COLO829 (cell line): ENCODE results near the gene DUSP6.
"Not testable (repeated sequence)": the region's sequence is repeated elsewhere in the genome, so short reads cannot be mapped to it uniquely, and the experiment has no call there.

Experiments used
- DNase-seq: peaks from one replicate; pipeline ENCODE4 v3.0.0; 2012; ENCODE audit warnings: low spot score

DUSP6 gene

DNA sequence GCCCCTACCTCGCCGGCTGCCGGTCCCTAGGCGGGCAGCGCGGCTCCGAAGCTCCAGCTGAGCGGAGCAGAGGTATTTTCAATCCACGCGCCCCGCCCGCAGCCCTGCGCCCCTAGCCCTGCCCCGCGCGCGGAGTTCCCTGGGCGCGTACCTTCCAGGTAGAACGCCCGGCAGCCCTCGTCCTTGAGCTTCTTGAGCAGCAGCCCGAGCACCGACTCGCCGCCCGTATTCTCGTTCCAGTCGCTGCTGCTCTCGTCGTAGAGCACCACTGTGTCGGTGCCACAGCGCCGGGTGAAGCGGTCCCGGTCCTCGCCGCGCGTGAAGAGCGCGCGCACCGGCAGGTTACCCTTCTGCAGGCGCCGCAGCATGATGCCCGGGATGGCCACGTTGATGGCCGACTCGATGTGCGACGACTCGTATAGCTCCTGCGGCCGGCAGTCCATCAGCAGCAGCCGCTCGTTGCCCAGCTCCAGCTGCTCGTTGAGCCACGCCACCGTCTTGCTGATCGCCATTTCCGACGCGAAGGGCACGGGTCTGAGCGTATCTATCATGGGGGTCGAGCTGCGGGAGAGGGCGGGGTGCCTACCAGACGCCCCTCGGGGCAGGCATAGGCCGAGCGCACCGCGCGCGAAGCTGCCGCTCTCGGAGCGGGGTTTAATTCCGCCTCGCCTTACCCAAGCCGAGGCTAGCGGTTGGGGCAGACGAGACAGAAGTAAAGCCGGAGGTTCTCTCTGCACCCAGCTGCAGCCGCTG, 636 bp downstream of the DUSP6 start:
- no peak for DNase-seq

DNA sequence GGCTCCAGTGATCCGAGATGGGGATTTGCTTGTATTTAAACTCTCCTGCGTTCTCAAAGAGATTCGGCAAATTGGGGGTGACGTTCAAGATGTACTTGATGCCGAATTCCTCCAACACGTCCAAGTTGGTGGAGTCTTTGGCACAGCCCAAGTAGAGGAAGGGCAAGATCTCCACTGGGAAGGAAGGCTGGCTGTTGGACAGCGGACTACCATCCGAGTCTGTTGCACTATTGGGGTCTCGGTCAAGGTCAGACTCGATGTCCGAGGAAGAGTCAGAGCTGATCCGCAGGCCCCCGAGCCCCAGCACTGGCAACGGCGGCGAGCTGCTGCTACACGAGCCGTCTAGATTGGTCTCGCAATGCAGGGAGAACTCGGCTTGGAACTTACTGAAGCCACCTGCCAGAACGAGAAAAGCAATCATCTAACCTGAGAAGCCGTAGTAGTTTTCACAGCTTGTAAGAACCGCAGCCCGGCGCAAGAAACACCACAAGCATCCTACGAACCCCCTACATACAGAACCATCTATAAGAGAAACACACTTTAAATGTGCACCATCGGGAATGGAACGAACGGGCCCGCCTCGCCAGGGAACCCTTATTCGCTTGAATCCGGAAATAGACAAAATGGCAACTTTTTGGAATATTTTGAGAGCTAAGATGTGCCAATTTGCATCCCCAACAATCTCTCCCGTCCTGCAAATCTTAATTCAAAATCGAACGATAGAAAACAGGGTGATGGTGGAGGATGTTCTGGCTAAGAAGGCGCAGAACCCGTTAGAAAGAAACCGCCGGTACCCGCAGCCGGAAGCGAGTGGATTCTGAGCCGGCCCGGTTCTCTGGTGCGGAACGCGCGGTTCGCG, 1.4 kb downstream of the DUSP6 start:
- no peak for DNase-seq

DNA sequence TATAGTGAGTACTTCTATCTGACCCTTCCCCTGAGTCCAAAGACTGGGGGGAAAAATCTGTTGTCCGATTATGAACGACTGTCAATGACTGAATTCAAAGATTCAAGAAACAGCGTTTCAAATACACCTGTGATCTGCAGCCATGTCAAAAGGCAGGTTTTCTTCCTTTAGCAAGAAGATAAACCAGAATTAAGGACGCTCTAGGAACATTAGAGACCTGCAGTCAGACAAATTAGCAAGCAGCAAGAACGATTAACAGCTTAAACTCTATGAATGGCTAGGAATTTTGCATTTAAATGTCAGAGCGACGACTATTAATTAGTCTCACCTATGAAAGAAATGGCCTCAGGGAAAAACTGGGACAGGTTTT, 2.1 kb downstream of the DUSP6 start:
- no peak for DNase-seq

DNA sequence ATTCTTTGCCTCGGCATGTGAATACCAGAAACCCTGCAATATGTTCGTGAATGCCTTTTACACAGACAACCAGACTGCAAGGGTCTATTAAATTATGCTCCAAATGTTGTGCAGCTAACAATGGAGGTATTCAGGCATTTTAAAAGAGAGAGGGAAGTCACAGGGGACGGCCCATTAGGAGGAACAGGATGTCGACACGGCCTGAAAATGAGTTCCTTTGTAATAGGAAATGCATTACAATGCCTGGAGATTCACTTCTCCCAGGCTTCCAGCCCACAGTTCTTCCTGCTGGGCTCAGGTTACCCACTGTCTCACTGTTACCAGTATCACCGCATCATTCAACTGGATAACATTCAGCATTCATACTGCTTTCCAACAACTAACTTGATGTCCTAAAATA, 2.5 kb downstream of the DUSP6 start:
- DNase-seq, result peak; percentile 93

DNA sequence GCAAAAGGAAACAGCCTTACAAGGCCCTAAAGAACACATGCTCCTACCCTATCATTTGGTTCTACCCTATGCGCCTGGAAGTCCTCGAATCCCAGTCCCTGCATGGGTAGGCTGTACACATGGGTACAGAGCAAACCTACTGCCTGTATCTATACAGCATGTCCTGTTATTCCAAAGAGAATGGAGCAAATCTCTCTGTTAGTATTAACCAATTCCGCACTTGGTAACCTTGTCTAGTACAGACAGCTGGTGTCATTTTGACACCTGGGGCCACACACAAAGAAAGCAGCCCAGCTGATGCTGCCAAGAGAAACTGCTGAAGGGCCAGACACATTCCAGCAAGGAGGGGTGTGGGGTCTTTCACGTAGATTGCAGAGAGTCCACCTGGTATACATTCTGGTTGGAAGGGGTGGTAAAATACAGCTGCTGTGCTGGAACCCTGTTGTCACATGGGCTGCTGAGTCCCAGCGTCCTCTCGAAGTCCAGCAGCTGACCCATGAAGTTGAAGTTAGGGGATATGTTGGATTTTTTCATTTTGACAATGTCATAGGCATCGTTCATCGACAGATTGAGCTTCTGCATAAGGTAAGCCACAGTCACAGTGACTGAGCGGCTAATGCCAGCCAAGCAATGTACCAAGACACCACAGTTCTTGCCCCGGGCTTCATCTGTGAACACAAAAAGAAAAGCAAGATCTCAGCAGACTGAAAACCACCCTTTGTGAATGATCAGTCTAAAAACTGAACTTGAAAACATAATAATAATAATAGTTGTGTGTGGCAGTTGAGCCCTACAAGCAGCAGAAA, 3.2 kb downstream of the DUSP6 start:
- no peak for DNase-seq

DNA sequence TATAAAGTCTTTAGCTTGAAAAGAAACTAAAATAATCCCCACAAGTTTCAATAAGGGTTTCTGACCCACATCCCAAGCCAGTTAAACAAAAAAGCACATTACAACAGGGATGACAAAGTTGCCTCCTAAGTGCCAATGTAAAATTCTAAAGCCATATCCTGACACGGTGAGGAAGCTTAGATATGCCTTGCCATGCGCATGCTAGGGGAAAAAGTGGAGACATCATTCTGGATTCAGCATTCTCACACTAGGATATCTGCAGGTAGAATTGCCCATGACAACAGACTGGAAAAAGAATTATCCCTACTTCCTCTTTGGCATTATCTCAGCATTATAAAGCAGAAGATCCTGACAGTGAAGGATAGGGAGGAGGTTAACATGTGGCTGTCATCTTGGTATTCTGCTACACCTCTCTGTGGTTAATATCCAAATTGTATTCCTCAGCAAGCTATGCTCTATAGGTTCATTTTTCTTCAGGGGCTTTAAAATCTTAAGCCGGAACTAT, 4.9 kb downstream of the DUSP6 start:
- DNase-seq, result no peak

DNA sequence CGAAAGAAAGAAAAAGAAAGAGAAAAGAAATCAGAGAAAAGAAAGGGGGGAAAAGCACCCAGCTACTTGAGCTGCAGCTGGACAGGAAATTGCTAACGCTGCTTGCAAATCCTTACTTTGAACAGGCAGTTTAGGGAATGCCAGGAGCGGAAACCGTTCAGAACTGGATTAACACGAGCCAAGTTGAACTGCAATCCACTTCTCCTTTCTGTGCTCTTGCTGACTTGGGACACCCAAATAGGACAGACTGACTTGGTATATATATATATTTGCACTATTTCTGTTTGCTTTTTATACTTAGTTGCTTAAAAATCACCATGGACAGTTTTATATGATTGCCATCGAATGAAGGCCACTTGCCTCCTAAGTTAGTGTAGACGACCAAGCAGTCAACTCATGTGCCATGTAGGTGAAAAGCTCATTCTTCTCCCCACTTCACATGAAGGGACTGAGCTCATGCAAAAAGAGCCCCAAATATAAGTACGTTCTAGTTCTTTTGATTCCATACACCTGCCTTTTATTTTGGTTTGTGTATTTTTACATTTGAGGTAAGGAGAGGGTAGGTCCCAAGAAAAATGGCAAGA, 5.5 kb downstream of the DUSP6 start:
- no peak for DNase-seq

DNA sequence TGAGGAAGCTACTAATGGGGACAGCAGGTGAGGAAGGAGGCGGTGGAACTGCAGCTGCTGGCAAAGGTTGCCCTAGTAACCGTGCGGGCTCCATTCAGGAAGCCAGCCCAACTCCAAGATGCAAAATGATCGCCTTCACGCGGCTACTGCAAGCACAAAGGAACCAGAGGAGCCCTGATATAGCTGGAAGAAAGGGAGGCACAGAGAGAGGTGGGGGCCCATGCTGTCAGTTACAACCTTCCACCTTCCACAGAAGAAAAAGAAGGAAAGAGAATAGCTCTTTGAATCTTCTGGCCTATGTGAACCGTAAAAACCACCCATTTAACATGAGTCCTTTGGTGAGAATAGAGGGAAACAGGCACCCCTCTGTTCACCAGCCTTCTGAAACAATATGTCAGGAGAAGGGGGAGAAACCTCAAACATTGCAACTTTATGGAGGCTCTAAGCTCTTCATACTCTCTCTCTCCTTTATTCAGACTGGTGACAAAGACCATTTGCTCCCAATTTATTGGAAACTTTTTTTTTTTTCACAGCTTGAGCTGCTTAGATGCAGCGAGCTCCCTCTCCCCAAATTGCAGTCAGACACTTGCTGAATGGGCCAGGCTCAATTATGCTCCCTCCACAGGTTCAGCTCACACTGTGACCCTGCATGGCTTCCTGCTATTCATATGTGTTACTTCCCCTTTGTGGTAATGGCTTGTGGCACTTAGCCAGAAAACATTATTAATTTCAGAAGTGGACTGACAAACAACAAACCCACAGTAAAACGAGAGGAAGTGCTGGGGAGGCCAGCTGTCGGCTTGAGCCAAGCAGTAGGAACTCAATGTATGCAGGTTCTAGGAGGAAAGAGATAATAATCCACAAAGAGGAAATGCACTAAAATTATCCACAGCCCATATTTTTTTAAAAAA, 6.2 kb downstream of the DUSP6 start:
- peak; percentile 63 for DNase-seq

DNA sequence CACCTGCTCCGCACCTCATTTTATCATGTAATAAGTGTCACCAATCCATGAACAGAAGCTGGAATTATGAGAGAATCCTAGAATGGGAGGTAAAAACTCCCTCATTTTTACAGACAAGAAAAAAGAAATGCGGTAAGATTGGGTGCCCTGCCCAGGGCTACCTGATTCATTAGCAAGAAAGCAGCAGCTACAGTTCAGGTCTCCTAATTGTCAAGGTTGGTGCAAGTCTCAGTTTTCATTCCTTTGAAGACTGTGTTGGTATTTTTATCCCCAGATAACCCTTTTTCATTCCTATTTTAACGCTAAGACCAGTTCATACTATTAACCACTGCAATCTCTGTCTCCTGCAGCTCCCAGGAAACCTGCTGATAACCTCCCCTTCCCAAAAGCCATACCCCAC, 6.9 kb downstream of the DUSP6 start:
- DNase-seq, result no peak

DNA sequence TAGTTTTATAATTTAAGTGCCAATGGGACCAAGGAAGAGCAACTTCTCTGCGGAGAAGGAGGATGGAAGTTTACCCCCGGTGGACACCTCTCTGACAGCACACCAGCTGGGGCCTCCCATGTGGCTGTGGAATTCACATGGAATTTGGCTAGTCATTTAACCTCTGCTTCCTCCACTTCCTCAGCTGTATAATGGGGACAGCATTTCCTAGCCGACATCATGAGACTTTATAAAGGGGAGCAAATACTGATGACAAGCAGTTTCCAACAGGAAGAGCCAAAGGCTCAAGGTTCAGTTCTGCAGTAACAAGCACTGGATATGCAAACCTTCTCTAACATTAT, 7.5 kb downstream of the DUSP6 start:
- no peak for DNase-seq

DNA sequence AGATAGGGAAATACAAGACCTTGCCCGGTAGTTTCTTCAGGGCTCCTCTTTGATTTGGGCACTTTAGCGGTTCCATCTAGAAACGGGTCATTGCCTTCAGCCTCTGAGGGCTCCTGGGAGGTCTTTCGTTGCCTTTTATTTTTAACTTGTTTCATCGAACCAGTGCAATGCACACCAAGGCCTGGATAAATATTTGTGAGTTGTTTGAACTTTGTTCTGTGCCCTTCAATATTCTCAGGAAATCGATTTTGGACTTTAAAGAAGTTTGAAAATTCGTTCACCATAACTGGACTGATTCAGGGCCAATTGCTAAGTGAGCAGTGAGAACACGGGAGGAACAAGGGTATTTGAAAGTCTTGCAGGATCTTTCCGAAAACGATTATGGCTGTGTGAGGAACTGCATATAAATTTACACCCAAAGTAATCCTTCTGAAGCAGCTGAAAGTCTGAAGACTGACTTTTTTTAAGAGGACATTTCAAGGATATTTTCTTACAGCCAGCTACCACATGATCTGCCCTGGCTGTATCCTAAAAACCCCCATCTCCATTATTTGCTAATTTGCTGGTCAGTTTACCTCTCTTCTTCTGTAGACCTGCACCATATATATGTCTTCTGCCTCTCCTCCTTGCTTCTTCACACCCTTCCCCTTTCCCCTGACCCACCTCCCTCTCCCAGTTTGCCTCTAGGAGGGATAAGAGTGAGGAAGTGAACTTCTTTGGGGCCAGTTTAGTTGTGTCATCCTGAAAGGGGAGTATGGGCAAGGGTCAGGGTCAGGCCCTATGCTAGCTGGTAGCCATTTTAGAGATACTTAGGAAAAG, 8.0 kb downstream of the DUSP6 start:
- DNase-seq, result no peak

DNA sequence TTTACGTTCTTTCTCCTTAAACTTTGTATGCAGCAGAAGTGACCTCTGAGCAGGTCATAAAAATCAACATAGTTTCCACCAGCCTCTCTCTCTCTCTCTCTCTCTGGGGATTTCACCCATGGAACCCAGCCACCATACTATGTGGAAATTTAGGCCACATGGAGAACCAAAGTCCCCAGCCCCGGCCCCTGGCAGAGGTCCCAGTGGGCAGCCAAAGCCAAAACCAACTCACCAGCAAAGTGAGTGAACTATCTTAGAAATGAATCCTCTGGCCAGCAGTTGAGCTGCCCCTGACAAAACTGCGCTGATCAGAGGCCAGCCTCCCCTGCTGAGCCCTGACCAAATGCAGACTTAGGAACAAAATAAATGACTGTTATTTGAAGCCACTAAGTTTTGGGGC, 9.2 kb downstream of the DUSP6 start:
- DNase-seq, result no peak

DNA sequence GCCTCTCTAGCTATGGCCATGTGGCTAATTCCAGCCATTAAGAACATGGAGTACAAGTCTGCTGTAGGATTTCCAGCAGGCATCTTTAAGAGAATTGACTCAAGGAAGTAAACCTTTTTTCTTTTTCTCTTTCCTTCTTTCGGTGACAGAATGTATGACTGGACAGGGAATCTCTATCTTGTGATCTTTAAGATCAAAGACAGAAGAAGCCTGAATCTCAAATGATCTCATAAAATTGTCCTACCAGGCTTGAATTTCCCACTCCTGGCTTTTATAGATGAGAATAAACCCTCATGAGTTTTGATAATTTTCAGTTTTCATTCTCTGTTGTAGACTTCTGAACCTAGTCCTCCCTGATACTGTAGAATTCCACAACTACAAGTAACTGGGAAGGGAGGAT, 11.4 kb downstream of the DUSP6 start:
- DNase-seq, result no peak

DNA sequence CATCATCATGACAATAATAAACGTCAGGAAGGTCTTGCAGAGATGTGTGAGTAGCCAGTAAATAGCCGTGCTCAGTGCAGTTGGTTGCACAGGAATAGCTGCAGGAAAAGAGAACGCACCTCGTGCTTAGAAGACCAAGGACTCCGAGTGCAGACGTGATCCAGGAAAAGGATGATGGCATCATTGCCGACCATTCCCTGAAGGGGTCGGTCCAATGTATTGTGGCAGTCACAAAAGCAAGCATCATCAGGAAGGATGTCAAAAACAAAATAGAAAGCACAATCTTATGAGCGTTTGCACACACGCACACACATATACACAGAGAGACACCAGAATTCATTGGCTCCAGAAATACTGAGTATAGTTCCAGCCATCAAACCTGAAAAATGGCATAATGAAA, 12.8 kb downstream of the DUSP6 start:
- no peak for DNase-seq

DNA sequence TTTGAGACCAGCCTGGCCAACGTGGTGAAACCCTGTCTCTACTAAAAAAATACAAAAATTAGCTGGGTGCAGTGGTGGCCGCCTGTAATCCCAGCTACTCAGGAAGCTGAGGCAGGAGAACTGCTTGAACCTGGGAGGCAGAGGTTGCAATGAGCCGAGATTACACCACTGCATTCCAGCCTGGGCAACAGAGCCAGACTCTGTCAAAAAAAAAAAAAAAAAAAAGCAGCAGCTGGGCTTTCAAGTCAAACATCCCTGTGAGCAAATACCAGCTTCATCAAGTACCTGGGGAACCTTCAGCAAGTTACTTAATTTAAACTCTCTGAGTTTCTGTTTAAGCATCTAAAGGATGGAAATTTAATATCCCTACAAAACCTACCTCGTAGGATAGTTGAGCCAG, 15.2 kb downstream of the DUSP6 start:
- DNase-seq, result not testable (repeated sequence)

DNA sequence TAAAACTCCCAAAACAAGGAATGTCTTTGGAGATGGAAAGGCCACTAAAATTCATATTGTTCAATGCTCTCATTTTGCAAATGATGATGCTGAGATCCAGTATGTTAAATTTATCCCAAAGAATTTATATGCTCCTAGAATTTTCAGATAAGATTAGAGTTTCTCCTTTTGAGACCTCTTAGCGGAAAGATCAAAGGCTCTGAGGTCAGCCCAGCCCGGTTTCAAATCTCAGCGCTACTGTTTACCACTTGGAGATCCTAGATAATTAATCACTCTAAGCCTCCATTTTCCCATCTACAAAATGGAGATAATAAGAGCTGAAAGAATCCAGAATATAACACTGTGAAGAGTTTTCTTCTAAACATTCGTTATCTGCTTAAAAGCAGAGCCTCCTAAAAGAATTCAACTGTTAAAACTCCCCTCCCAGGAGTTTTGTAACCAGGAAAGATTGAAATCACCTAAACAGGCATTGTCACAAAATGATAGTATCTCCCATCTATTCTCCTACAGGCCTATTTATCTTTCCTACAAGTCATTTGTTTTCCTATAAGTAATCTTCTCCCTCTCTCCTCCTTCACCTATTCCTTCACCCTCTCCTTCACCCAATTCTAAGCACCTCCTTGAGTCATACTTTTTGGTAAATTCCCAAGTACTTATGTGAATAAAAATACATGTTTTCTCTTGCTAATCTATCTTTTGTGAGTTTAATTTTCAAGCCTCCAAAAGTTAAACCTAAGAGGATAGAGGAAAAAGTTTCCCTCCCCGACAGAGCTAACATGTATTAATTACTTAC, 16.7 kb downstream of the DUSP6 start:
- no peak for DNase-seq

DNA sequence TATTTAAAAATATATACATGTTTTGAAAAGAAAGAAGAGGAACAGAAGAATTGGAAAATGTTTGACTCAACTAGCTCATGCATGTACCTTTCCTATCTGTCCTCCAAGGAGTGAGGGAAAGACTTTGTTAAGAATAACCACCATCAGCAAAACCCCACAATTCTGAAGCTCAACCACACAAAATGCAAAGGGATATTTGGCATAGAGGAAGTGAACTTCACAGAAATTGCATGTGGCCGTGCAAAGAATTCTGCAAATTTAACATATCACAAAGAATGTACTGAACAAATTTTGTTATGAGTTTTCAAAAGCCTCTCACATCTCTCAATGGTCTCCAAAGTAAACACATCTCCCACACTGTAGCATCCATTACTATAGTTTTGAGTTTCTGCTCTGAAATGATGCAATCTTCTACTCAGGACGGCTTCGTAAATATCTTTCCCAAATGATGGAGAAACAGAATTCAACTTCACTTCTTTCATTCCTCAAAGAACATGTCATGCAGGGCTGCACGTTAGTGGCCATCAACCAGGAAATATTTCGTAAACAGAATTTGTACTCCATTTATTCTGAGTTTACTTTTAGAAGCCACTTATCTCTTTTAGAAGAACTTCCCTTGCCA, 17.6 kb downstream of the DUSP6 start:
- no peak for DNase-seq

DNA sequence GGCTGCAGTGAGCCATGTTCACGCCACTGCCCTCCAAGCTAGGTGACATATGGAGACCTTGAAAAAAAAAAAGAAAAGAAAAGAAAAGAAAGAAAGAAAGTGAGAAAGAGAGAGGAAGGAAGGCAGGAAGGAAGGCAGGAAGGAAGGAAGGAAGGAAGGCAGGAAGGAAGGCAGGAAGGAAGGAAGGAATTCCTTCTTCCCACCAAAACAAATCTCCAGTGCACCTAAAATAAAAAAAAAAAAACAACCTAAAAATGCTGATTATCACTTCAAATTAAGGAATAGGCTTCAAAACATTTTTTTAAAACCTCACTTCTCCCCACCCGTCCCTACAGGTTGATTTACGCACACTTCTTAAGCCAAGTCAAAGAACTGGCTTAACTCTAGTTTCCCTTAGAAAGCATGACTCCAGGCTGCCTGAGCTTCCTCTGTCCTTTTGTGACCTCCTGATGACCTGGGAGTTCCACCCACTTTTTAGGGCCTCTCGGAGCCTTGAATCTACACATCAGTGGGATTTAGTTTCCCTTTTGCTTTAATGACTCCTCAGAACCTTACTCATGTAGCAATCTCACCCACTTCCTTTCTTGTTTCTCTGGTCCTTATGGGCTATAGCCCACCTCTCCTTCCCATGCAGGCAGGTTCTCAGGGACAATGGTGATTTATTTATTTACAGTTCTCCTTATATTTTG, 18.6 kb downstream of the DUSP6 start:
- no peak for DNase-seq
